Gastrocnemius medialis (tissue), 4 donors: ENCODE measurements around the gene TMEM196.

Experiments
- CTCF ChIP-seq, 5 experiments: fragments of 450-650 bp in 3 of 5; fragments of 200-600 bp in 2 of 5; sonication (generic) in 2 of 5; IDR thresholded peaks in 4 of 5; conservative IDR thresholded peaks in 1 of 5; 1 replicate in 4 of 5; 2 replicates in 1 of 5; pipeline ENCODE4 v1.5.1; 2016 to 2019; ENCODE audit warnings: antibody characterized with exemption in 5 of 5, mild to moderate bottlenecking in 3 of 5, moderate library complexity in 3 of 5
- POLR2A ChIP-seq, 2 donors: fragments of 450-650 bp; IDR thresholded peaks; one replicate each; pipeline ENCODE4 v1.6.1; 2017; ENCODE audit warnings: antibody characterized with exemption in 2 of 2, mild to moderate bottlenecking in 2 of 2, moderate library complexity in 2 of 2

GRCh38 chr7:19696926-19697325, 76.5 kb downstream of the TMEM196 start:
- TF ChIP-seq CTCF (IDR thresholded peaks at IDR 0.05 in 4 of 5, conservative IDR thresholded peaks at IDR 0.05 in 1 of 5) (no peak), POLR2A (IDR thresholded peaks at IDR 0.05) (no peak)
